Measurements from ENCODE around the gene DRAP1.

Gene DRAP1

DNA sequence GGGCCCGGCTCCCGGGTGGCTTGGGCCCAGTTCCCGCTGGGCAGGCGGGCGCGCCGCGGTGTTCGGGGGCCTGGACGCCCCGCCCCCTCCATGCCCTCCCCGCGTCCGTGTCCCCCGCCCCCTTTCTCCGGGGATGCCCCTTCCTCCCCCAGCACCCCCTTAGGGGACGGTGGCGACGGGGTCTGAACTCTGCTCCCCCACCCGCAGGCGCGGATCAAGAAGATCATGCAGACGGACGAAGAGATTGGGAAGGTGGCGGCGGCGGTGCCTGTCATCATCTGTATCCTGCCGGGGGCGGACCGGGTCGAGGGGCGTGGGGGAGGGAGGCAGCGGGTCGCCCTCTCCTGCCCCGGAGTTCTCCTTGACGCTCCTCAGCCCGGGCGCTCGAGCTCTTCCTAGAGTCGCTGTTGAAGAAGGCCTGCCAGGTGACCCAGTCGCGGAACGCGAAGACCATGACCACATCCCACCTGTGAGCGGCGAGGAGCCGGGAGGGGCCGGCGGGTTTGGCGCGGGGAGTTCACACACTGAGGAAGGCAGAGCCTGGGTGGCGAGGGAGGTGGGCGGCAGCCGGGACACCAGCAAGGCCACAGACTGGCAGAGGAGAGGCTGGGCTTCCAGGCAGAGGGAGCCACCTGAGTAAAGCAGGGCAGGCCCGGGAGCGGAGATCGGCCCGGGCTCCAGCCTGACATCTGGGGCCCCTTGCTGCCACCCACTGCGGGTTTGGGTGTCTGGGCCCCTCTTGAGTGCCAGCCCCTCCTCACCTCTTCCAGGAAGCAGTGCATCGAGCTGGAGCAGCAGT, 546 bp downstream of the DRAP1 start:
- peak overlapping the region; percentile 77 for H2AFZ ChIP-seq (ENCODE audit: low read length)
- H3K4me2 ChIP-seq (ENCODE audit: low read depth, low read length): peak overlapping the region; percentile 99
- no peaks in the 10 kb centered on the region for H4K20me1 ChIP-seq (ENCODE audit: insufficient read depth, low read length)
- no peaks in the 10 kb centered on the region for H3F3A ChIP-seq (ENCODE audit: insufficient read depth, low read length)
- no peaks in the 10 kb centered on the region for H3K36me3 ChIP-seq (replicated peaks; ENCODE audit: insufficient read depth, low read length)
- H3K27me3 ChIP-seq (replicated peaks; ENCODE audit: insufficient read depth, low read length): no peaks in the 10 kb centered on the region
- H3K4me3 ChIP-seq (ENCODE audit: low read length): peak overlapping the region; percentile 79
- no peaks in the 10 kb centered on the region for H3K9me2 ChIP-seq (replicated peaks; ENCODE audit: insufficient read depth, low read length)
- no peak overlapping the region; the same call in 1 of the 2 replicates for H3K27ac ChIP-seq (ENCODE audit: low read length)
- peak overlapping the region; percentile 70 for H3K9ac ChIP-seq (ENCODE audit: low read length)
- no peaks in the 10 kb centered on the region for H3K9me3 ChIP-seq (replicated peaks; ENCODE audit: insufficient read depth, low read length)
- peak; percentile 41 for DNase-seq
- no peak for TF ChIP-seq EZH2 (optimal IDR thresholded peaks at IDR 0.05; ENCODE audit: low read depth, low read length)
- TF ChIP-seq, protein P1, sequence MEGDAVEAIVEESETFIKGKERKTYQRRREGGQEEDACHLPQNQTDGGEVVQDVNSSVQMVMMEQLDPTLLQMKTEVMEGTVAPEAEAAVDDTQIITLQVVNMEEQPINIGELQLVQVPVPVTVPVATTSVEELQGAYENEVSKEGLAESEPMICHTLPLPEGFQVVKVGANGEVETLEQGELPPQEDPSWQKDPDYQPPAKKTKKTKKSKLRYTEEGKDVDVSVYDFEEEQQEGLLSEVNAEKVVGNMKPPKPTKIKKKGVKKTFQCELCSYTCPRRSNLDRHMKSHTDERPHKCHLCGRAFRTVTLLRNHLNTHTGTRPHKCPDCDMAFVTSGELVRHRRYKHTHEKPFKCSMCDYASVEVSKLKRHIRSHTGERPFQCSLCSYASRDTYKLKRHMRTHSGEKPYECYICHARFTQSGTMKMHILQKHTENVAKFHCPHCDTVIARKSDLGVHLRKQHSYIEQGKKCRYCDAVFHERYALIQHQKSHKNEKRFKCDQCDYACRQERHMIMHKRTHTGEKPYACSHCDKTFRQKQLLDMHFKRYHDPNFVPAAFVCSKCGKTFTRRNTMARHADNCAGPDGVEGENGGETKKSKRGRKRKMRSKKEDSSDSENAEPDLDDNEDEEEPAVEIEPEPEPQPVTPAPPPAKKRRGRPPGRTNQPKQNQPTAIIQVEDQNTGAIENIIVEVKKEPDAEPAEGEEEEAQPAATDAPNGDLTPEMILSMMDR (IDR thresholded peaks at IDR 0.05; ENCODE audit: low read length): no peak
- TF ChIP-seq EZH2phosphoT487 (IDR thresholded peaks at IDR 0.05; ENCODE audit: low read length): no peak
- H3K4me1 ChIP-seq (ENCODE audit: low read length): peaks cover 8% of the 10 kb centered on the region; the same call in 1 of the 2 replicates
- peaks cover 36% of the 10 kb centered on the region for H3K79me2 ChIP-seq (ENCODE audit: low read length)

DNA sequence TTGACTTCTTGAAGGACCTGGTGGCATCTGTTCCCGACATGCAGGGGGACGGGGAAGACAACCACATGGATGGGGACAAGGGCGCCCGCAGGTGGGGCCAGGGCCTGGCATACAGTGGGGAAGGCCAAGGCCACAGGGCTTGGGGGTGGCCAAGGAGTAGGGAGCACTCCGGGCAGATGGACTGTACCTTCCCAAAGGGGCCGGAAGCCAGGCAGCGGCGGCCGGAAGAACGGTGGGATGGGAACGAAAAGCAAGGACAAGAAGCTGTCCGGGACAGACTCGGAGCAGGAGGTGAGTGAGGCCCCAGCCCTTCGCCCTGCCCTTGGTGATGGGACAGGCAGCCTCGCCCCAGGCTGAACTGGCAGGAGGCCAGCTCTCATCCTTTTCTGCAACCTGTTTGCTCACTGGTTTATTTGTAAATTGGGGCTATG, 1.2 kb downstream of the DRAP1 start:
- H3F3A ChIP-seq (ENCODE audit: insufficient read depth, low read length): no peaks in the 10 kb centered on the region
- no peak overlapping the region for H3K27ac ChIP-seq (ENCODE audit: low read length)
- H3K9me3 ChIP-seq (replicated peaks; ENCODE audit: insufficient read depth, low read length): no peaks in the 10 kb centered on the region
- peaks cover 36% of the 10 kb centered on the region for H3K79me2 ChIP-seq (ENCODE audit: low read length)
- no peaks in the 10 kb centered on the region for H3K27me3 ChIP-seq (replicated peaks; ENCODE audit: insufficient read depth, low read length)
- peak overlapping the region; percentile 79 for H3K4me3 ChIP-seq (ENCODE audit: low read length)
- H3K36me3 ChIP-seq (replicated peaks; ENCODE audit: insufficient read depth, low read length): no peaks in the 10 kb centered on the region
- H4K20me1 ChIP-seq (ENCODE audit: insufficient read depth, low read length): no peaks in the 10 kb centered on the region
- no peak for DNase-seq
- no peak for TF ChIP-seq EZH2 (optimal IDR thresholded peaks at IDR 0.05; ENCODE audit: low read depth, low read length)
- no peak for TF ChIP-seq EZH2phosphoT487 (IDR thresholded peaks at IDR 0.05; ENCODE audit: low read length)
- TF ChIP-seq, protein P1 (IDR thresholded peaks at IDR 0.05; ENCODE audit: low read length): no peak
- peaks cover 8% of the 10 kb centered on the region; the same call in 1 of the 2 replicates for H3K4me1 ChIP-seq (ENCODE audit: low read length)
- H3K4me2 ChIP-seq (ENCODE audit: low read depth, low read length): peak overlapping the region; percentile 99
- H3K9me2 ChIP-seq (replicated peaks; ENCODE audit: insufficient read depth, low read length): no peaks in the 10 kb centered on the region
- H2AFZ ChIP-seq (ENCODE audit: low read length): peak overlapping the region; percentile 77; the same call in 1 of the 2 replicates
- H3K9ac ChIP-seq (ENCODE audit: low read length): peak overlapping the region; percentile 70

DNA sequence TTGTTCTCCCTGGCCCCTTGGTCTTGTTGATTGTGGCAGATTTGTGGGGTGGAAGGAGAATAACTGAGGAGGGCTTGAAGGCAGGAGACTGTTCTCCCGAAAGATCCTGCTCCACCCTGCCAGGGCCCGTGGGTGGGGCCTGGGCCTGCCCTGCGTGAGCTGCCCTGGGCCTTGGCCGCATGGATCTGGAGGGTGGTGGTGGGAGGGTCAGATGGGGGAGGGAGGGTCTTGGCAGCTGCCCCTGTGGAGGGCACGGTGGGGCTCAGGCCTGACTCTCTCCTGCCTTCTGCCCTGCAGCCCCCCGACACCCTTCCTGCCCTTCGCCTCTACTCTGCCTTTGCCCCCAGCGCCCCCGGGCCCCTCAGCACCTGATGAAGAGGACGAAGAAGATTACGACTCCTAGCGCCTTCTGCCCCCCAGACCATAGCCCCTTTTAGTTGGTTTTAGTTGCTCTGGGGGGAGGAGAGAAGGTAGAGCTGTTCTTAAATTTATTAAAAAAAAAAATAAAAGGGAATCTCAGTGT, 1.9 kb downstream of the DRAP1 start:
- H3K27ac ChIP-seq (ENCODE audit: low read length): no peak overlapping the region
- TF ChIP-seq, protein P1 (IDR thresholded peaks at IDR 0.05; ENCODE audit: low read length): no peak
- TF ChIP-seq EZH2phosphoT487 (IDR thresholded peaks at IDR 0.05; ENCODE audit: low read length) (no peak), EZH2 (optimal IDR thresholded peaks at IDR 0.05; ENCODE audit: low read depth, low read length) (no peak)
- H3K27me3 ChIP-seq (replicated peaks; ENCODE audit: insufficient read depth, low read length): no peaks in the 10 kb centered on the region
- DNase-seq: no peak
- no peaks in the 10 kb centered on the region for H4K20me1 ChIP-seq (ENCODE audit: insufficient read depth, low read length)
- no peaks in the 10 kb centered on the region for H3K9me2 ChIP-seq (replicated peaks; ENCODE audit: insufficient read depth, low read length)
- no peaks in the 10 kb centered on the region for H3K36me3 ChIP-seq (replicated peaks; ENCODE audit: insufficient read depth, low read length)
- H2AFZ ChIP-seq (ENCODE audit: low read length): no peak overlapping the region
- H3K4me1 ChIP-seq (ENCODE audit: low read length): peaks cover 8% of the 10 kb centered on the region; the same call in 1 of the 2 replicates
- no peaks in the 10 kb centered on the region for H3F3A ChIP-seq (ENCODE audit: insufficient read depth, low read length)
- H3K4me2 ChIP-seq (ENCODE audit: low read depth, low read length): no peak overlapping the region
- H3K79me2 ChIP-seq (ENCODE audit: low read length): peaks cover 36% of the 10 kb centered on the region
- H3K9ac ChIP-seq (ENCODE audit: low read length): no peak overlapping the region
- no peaks in the 10 kb centered on the region for H3K9me3 ChIP-seq (replicated peaks; ENCODE audit: insufficient read depth, low read length)
- no peak overlapping the region for H3K4me3 ChIP-seq (ENCODE audit: low read length)

All from MM.1S (cell line).